Testis (tissue), 2 donors: Measurements from ENCODE around the gene FXYD3.

Experiments
- CTCF ChIP-seq, 3 experiments: fragments of 450-650 bp in 2 of 3; fragments of 200-600 bp in 1 of 3; sonication (generic) in 1 of 3; IDR thresholded peaks; one replicate each; pipeline ENCODE4 v1.5.1; 2016 to 2019; ENCODE audit warnings: antibody characterized with exemption in 3 of 3, mild to moderate bottlenecking in 2 of 3, moderate library complexity in 1 of 3
- POLR2A ChIP-seq: fragments of 450-650 bp; IDR thresholded peaks from one replicate; pipeline ENCODE4 v1.6.1; 2017; ENCODE audit warnings: antibody characterized with exemption, mild to moderate bottlenecking, moderate library complexity

DNA sequence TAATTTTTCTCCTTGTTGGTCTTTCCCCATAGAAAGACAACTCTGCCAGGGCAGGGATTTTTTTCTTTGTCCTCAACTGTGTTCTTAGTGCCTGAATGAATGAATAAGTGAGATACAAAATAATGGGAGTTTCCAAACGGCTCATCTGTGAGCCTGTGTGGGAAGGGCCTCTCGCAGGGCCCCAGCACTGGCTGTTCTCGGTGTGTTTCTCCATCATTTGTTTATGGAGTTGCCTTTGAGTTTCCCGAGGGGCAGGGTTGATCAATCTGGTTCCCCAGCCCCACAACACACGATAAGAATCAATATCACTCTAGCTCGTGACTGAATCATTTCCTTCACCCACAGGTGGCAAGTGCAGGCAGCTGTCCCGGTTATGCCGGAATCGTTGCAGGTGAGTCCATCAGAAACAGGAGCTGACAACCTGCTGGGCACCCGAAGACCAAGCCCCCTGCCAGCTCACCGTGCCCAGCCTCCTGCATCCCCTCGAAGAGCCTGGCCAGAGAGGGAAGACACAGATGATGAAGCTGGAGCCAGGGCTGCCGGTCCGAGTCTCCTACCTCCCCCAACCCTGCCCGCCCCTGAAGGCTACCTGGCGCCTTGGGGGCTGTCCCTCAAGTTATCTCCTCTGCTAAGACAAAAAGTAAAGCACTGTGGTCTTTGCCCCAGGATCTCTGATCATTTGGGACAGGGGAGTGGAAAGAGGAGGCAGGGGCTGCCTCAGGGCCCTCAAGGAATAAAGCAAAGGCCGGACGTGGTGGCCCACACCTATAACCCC, 53.8 kb downstream of the FXYD3 start:
- no peak for TF ChIP-seq CTCF (IDR thresholded peaks at IDR 0.05)
- TF ChIP-seq POLR2A = no peak
